AG09319 (cell line): ENCODE measurements around the gene METRN.

ENCODE experiments used
- DNase-seq: peaks from one replicate; pipeline ENCODE4 v3.0.0-alpha.2; 2010; ENCODE audit warnings: low read depth; ENCODE audit errors: extremely low read depth
- CTCF ChIP-seq: IDR thresholded peaks from 2 replicates; pipeline ENCODE4 v1.5.1; 2011; ENCODE audit warnings: low read depth, mild to moderate bottlenecking, inconsistent platforms, low read length, moderate library complexity

Gene METRN

GRCh38 chr16:768428-768827 is 53.5 kb downstream of the METRN start:
- DNase-seq: no peak
- no peak for TF ChIP-seq CTCF
